NCI-H1417 (cell line): Measurements from ENCODE around the gene PTRH1.

ENCODE experiments used
- DNase-seq, 3 experiments: peaks; one replicate each; lab custom pipeline; 2025; lab: John Stamatoyannopoulos, UW

Gene PTRH1

DNA sequence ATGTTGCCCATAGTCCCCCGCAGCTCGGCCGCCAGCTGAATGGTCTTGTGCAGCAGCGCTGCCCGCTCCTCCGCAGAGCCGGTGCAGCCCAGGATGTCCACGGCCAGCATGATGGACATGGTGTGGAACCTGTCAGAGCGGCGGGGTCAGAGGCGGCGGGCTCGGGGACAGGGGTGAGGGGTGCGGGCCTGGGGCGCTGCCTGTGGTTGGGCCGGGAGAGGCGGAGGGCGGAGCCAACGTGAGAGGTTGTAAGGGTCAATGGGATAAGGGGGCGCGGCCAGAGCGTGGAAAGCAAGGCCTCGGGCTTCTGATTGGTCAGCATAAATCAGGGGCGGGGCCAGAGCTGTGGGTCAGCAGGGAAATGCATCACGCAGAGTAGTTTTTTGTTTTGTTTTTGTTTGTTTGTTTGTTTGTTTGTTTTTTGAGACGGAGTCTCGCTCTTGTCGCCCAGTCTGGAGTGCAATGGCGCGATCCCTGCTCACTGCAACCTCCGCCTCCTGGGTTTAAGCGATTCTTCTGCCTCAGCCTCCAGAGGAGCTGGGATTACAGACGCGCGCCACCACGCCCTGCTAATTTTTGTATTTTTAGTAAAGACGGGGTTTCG, 26.5 kb upstream of the PTRH1 start:
- no peak for DNase-seq

DNA sequence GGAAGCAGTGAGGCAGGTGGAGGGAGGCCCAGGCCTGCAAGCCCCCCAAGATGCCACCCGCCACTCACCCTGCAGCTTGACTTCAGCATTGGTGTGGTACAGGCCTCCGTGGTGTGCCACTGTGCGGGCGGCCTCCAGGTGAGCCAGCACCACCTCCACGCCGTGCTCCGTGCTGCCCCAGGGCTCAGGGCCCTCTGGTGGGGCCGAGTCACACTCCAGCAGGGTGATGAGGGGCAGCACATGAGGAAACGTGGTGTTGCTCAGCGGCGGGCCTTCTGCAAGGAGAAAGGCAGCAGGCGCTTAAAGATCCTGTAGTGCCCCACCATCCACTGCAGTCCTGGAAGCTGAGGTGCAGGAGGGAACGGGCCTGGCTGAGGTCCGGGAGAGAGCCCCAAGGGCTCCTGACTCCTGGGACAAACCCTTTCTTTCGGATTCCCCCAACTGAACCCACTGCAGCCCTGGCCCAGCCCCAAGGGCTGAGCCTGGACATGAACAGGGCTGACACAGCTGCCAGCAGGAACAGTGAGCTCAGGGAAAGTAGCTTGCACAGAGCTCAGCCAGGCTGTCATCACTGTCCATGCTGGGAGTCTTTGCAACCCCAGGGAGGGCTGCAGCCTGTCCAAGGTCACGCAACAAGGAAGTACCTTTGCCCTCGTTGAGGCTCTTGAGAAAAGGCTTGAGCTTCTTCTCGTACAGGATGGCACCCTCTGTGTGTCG, 24.3 kb upstream of the PTRH1 start:
- no peak for DNase-seq

- DNase-seq: no peak
Measured at GRCh38 chr9:127738666-127739065, 23.2 kb upstream of the PTRH1 start.

- no peak for DNase-seq
Measured at GRCh38 chr9:127735530-127736185, 20.2 kb upstream of the PTRH1 start.

DNA sequence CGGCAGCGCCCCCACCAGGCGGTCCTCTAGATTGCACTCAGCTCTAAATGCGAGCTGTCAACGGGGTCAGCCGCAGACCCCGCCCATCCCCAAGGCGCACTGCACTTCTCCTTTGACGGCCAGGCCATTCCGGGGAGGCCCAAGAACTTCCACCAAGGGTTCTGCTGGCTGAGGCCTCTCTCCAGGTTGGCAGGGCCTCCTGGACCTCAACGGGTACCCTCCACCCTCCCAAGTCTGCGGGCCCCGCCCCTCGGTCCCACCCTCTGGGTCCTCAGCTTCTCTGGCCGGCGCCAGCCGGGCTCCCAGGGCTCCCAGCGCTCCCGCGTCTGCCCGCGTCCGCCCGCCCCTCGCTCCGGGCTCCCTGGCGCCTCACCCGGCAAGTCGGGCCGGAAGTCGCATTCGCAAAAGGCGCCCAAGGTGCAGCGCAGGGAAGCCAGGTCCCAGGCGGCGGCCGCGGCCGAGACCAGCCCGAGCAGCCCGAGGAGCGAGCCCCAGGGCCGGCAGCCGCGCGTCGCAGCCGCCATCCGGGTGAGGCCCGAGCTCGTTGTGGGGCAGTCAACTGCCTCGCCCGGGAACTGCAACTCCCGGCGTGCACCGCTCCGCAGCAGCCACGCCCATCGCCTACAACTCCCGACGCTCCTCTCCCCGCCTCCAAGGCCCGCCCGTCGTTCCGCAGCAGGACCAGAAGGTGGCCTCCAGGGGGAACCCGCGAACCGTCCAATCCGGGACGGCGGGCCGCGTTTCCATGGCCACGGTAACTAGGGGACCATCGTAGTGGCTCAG, 19.5 kb upstream of the PTRH1 start, which contains the start of gene TOR2A:
TSS of gene TOR2A (minus strand) at position 548 of the 783 bp plus-strand sequence. CDS start at position 524, 24 bp downstream.
- peak; percentile 92 to 99 (median 99) for DNase-seq

GRCh38 chr9:127734247-127734746, 18.8 kb upstream of the PTRH1 start:
- peak in 2 of 3 experiments; percentile 55 to 65 for DNase-seq

DNA sequence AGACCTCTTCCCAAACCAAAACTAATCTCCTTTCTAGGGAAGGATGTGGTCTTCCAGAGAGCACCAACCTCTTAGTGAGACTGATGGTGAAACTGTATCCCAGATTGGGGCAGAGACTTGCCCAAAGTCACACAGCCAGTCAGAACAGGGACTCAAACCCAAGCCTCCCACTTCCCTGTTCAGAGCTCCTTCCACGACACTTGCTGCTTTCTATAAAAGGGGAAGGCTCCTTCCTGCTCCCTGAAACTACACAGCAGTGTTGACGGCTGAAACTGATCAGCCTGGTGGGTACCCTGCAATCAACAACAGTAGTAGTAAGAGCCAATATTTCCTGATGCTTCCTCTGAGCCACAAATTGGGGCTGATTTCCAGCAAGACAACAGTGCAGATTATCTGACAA, 18.2 kb upstream of the PTRH1 start:
- no peak for DNase-seq

GRCh38 chr9:127732444-127732843, 17.0 kb upstream of the PTRH1 start:
- no peak for DNase-seq

DNA sequence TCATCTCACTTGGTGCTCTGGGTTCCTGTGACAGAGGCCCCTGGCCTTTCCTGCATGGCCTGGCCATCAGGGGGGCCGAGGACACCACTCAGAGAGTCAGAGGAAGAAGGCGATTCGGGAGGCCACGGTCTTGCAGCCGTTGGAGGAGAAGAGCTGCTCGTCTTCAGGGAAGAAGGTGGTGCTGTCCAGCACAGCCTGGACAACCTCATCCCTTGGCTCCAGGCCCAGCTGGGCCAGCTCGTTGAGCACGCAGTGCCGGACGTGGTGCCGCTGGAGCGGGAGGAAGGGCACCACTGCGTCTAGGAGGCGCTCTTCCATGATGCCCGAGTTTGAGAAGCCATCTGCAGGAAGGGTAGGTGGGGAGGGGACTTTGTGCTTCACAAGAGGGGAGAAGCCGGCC, 16.5 kb upstream of the PTRH1 start:
- no peak for DNase-seq

- no peak for DNase-seq
Measured at GRCh38 chr9:127730799-127731410, 15.4 kb upstream of the PTRH1 start.

- DNase-seq: no peak
Measured at GRCh38 chr9:127730262-127730661, 14.8 kb upstream of the PTRH1 start.

DNA sequence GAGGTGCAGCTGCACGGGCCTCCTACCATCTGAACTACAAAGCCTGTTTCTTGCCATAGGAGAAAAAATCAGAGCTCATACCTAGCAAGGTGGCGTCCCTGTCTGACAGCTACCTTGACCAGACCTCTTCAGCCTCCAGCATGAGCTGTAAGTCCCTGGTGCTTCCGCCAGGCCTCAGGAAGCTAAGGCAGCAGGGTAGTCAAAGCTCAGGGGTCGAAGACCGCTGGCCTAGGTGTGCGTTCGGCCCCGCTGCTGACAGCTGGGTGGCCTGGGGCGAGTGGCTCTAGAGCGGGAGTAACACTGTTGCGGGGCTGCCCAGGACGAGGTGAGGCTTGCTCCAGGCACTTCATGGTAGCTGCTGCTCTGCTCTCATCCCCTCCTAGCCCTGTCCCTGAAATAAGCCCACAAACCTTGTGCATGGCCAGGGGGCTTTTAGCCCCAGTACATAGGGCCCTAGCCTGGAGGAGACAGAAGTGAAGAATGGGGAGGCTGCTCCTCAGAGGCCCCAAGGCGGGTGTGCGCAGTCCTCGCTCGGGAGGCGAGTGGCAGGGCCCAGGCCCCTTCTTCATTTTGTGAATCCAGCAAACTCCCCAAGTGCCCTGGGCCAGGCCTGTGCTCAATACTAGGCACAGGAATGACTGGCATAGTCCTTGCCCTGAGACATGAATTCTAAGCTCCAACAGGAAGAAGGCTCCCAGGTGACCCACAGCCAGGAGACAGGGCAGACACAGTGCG, 14.2 kb upstream of the PTRH1 start:
- no peak for DNase-seq

GRCh38 chr9:127728808-127729207, 13.3 kb upstream of the PTRH1 start:
- DNase-seq: no peak

- DNase-seq: peak in 1 of 3 experiments; percentile 18
Measured at GRCh38 chr9:127726871-127727270, 11.4 kb upstream of the PTRH1 start.

DNA sequence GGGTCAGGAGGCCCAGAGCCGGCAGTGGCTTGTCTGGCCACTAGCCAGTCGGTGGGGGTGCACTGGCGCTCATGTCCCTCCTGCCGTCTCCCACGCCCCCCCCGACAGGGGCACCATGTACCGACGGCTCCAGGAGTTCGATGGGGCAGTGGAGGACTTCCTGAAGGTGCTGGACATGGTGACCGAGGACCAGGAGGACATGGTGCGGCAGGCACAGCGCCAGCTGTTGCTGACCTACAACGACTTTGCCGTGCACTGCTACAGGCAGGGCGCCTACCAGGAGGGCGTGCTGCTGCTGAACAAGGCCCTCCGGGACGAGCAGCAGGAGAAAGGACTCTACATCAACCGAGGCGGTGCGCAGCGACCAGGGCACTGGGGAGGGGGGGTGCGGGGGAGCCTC, 8.5 kb upstream of the PTRH1 start:
- DNase-seq: peak in 2 of 3 experiments; percentile 83

DNA sequence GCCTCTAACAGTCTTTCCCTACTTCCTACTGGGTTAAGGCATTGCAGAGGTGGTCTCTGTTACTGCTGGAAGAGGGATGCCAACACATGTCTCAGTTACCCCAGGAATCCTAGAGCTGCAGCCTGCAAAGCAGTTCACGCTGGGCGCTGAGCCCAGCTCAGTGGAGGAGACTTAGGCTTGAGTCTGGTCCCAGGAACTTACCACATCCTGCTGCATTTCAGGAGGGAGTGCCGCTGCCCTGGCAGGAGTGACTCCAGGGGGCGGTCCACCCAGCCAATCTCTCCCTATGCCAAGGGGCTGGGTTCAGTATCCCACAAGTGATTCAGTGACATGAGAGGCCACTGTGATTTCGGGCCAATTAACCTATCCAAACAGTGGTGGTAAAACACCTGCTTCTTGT, 8.0 kb upstream of the PTRH1 start:
- peak in 1 of 3 experiments; percentile 69 for DNase-seq

- no peak for DNase-seq
Measured at GRCh38 chr9:127723013-127723412, 7.5 kb upstream of the PTRH1 start.

DNA sequence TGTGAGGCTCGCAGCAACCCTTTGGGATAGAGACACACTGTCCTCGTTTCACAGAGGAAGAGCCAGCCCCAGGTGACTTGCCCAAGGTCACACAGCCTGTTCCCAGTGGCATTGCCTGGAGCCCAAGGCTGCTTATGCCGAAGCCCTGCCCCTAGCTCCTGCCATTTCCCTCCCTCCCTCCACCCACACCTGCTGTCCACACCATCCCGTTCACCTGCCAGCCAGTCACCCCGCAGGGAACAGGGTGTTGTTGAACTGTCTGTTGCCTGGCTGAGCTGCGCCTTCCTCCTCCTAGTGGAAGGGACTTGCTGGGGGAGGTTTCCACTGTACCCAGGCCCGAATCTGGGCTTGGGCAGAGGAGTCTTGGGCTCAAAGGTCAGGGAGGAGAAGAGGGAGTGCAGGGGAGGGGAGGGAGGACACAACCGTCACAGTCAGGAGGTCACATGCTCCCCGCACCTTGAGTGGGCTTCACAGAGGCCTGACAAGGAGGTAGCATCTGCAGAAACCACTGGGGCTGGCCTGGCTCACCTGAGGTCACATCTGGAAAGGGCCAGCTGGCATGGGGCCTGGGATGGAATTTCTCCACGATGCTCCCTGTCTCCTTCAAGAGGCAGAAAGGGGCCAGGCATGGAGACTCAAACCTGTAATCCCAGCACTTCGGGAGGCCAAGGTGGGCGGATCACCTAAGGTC, 6.7 kb upstream of the PTRH1 start:
- peak in 2 of 3 experiments; percentile 91 to 97 for DNase-seq

GRCh38 chr9:127721391-127721821, 5.9 kb upstream of the PTRH1 start:
- peak in 2 of 3 experiments; percentile 91 to 97 for DNase-seq

DNA sequence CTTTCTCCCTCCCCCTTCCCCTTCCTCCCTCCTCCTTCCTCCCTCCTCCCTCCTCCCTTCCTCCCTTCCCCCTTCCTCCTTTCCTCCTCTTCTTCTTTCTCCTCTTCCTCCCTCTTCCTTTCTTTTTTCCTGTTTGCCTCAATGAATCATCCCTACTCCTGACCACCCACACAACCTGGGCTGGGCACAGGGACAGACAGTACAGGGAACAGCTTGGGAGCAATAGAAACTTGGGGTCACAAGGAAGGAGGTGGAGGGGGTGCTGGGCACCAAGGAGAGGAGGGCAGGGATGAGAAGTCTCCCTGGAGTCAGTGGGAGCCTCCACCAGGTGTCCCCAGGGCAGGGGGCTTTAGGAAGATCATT, 5.4 kb upstream of the PTRH1 start:
- no peak for DNase-seq
